H1 (cell line): ENCODE results near the gene KRT72. TPM values are rescaled to one million over a fixed set of nuclear protein-coding genes. Genes with fewer than 3 reads are reported as not detected.

Experiments used
- BRCA1 ChIP-seq: IDR thresholded peaks from 2 replicates; pipeline ENCODE4 v1.6.1; 2012; ENCODE audit warnings: low read depth, low read length, improper control_type of control experiment
- CHD2 ChIP-seq: IDR thresholded peaks from 2 replicates; pipeline ENCODE4 v1.6.1; 2012; ENCODE audit warnings: low read length, improper control_type of control experiment
- EGR1 ChIP-seq: IDR thresholded peaks from 2 replicates; pipeline ENCODE4 v1.6.1; 2011; ENCODE audit warnings: low read depth, low read length, borderline replicate concordance
- PHF8 ChIP-seq: fragments of 200-600 bp; sonication (generic); conservative IDR thresholded peaks from 2 replicates; pipeline ENCODE4 v1.7.1; 2012; ENCODE audit warnings: low read depth, mild to moderate bottlenecking, inconsistent platforms, low read length, moderate library complexity
- POLR2A ChIP-seq, 2 experiments: IDR thresholded peaks; 1 replicate in 1 of 2; 2 replicates in 1 of 2; pipeline ENCODE4 v1.6.1; 2011; ENCODE audit warnings: low read depth in 2 of 2, low read length in 2 of 2, mild to moderate bottlenecking in 2 of 2; ENCODE audit errors: control extremely low read depth in 1 of 2
- RNF2 ChIP-seq: fragments of 200-900, 300-1000 bp; sonication (generic); IDR thresholded peaks from 2 replicates; pipeline ENCODE4 v1.7.1; 2016; ENCODE audit warnings: borderline replicate concordance, low read depth, mild to moderate bottlenecking, antibody characterized with exemption, low read length; ENCODE audit not compliant: poor library complexity, severe bottlenecking; ENCODE audit errors: missing control alignments
- SP4 ChIP-seq: IDR thresholded peaks from 2 replicates; pipeline ENCODE4 v1.6.1; 2012; ENCODE audit warnings: low read length, inconsistent platforms
- SUZ12 ChIP-seq: fragments of 200-600 bp; sonication (generic); IDR thresholded peaks from 2 replicates; pipeline ENCODE4 v1.6.1; 2012; ENCODE audit warnings: mild to moderate bottlenecking, inconsistent platforms, low read length, moderate library complexity, mixed read lengths
- TEAD4 ChIP-seq: IDR thresholded peaks from 2 replicates; pipeline ENCODE4 v1.6.1; 2012; ENCODE audit warnings: low read depth, low read length, inconsistent platforms, mixed read lengths
- polyA plus RNA-seq, 7 experiments: library from polyadenylated mRNA; depleted of rRNA in 3 of 7; stranded (reverse) in 5 of 7; unstranded in 2 of 7; fragments of >200 nt in 5 of 7; fragments of 200-250 nt in 2 of 7; gene quantifications; 1 replicate in 5 of 7; 2 replicates in 1 of 7; 4 replicates in 1 of 7; pipeline versions ENCODE4 v1.2.1 to v1.2.3, GENCODE V29; 2011 to 2013; ENCODE audit warnings: missing spikeins in 2 of 7, mixed read lengths in 2 of 7
- total RNA-seq: library from RNA; stranded (reverse); fragmentation: NEBNext Ultra II Directional; extraction: Animal tissue kit (Norgen Biotek cat#: 25700); gene quantifications from 2 replicates; pipeline ENCODE4 v1.2.1, GENCODE V29; 2021

The KRT72 gene
- total and polyA plus RNA-seq, 2 of the 8 experiments (the other 6 are each of a cell fraction or from before 2014, with no cell fraction given), result not detected

GRCh38 chr12:52579468-52580465 is 21.5 kb downstream of the KRT72 start (continued):
- TF ChIP-seq PHF8, result no peak
- no peak for TF ChIP-seq RNF2
- TF ChIP-seq SP4, result no peak
- no peak for TF ChIP-seq SUZ12
- no peak for TF ChIP-seq POLR2A (IDR thresholded peaks at IDR 0.05; ENCODE audit: control extremely low read depth in 1 of 2, low read depth in 2 of 2, low read length in 2 of 2)
- no peak for TF ChIP-seq EGR1
- TF ChIP-seq CHD2, result no peak
- no peak for TF ChIP-seq BRCA1
- no peak for TF ChIP-seq TEAD4
